Measurements from ENCODE around the gene KDM6A. TPM values are rescaled to one million over a fixed set of nuclear protein-coding genes. Genes with fewer than 3 reads are reported as not detected.

The KDM6A gene
- total RNA-seq, 1 experiment from 2014 or later: 21.0 TPM

GRCh38 chrX:45145492-45146215 is 272.7 kb downstream of the KDM6A start:
- RAD21 ChIA-PET (ENCODE audit: low non-redundant PET in 1 of 2, low total read pairs in 2 of 2, uncharacterized antibody in 2 of 2, unreplicated experiment in 2 of 2): no interaction called here
- BruUV-seq (replicated peaks): no TSS peak

More at GRCh38 chrX:45145492-45146215, 272.7 kb downstream of the KDM6A start:
- Histone ChIP-seq H2AFZ (ENCODE audit: low read depth, low read length, poor library complexity, severe bottlenecking) (no peak overlapping the region), H3K4me3 (replicated peaks in 1 of 2; ENCODE audit: low read depth in 1 of 2, low read length in 2 of 2) (no peak overlapping the region), H4K20me1 (ENCODE audit: insufficient read depth) (no peaks in the 10 kb centered on the region), H3K9me3 (ENCODE audit: control insufficient read depth in 1 of 2, insufficient read depth in 1 of 2, low read depth in 1 of 2, low read length in 2 of 2) (no peaks in the 10 kb centered on the region), H3K36me3 (ENCODE audit: control insufficient read depth in 1 of 2, insufficient read depth in 2 of 2, low read length in 2 of 2) (no peaks in the 10 kb centered on the region), H3K79me2 (ENCODE audit: insufficient read depth, low read length) (no peaks in the 10 kb centered on the region), H3K9ac (ENCODE audit: low read length) (no peak overlapping the region), H3K27me3 (ENCODE audit: insufficient read depth, low read length) (no peaks in the 10 kb centered on the region), H3K9me2 (ENCODE audit: insufficient read depth) (no peaks in the 10 kb centered on the region), H3K4me2 (ENCODE audit: low read length) (no peak overlapping the region), H3K27ac (ENCODE audit: low read depth, low read length) (no peak overlapping the region), H3K4me1 (ENCODE audit: control insufficient read depth in 1 of 2, insufficient read depth in 2 of 2, low read length in 2 of 2) (peaks cover 0 to 4% of the 10 kb centered on the region in 2 experiments; a peak in 1 of 4 replicates)
- no peak for DNase-seq (ENCODE audit: low read depth, low spot score)
- ChIA-PET POLR2A (no interaction called here), CTCF (no interaction called here)
- ATAC-seq: no peak
- TF ChIP-seq CBX3 (IDR thresholded peaks at IDR 0.05; ENCODE audit: low read depth) (no peak), EZH2phosphoT487 (IDR thresholded peaks at IDR 0.05; ENCODE audit: borderline replicate concordance) (no peak), RAD21 (IDR thresholded peaks at IDR 0.05; ENCODE audit: low read depth) (no peak), MAX (IDR thresholded peaks at IDR 0.05) (no peak), CEBPB (IDR thresholded peaks at IDR 0.05; ENCODE audit: low read depth) (no peak), SP1 (IDR thresholded peaks at IDR 0.05; ENCODE audit: low read depth) (no peak), SIN3A (IDR thresholded peaks at IDR 0.05; ENCODE audit: low read depth) (no peak), CTCF (IDR thresholded peaks at IDR 0.05 in 2 of 3, conservative IDR thresholded peaks at IDR 0.05 in 1 of 3; ENCODE audit: borderline replicate concordance in 1 of 3, insufficient read depth in 1 of 3, low read depth in 2 of 3, low read length in 2 of 3) (no peak), ZFX (IDR thresholded peaks at IDR 0.05) (no peak)
- TF ChIP-seq, protein P1, sequence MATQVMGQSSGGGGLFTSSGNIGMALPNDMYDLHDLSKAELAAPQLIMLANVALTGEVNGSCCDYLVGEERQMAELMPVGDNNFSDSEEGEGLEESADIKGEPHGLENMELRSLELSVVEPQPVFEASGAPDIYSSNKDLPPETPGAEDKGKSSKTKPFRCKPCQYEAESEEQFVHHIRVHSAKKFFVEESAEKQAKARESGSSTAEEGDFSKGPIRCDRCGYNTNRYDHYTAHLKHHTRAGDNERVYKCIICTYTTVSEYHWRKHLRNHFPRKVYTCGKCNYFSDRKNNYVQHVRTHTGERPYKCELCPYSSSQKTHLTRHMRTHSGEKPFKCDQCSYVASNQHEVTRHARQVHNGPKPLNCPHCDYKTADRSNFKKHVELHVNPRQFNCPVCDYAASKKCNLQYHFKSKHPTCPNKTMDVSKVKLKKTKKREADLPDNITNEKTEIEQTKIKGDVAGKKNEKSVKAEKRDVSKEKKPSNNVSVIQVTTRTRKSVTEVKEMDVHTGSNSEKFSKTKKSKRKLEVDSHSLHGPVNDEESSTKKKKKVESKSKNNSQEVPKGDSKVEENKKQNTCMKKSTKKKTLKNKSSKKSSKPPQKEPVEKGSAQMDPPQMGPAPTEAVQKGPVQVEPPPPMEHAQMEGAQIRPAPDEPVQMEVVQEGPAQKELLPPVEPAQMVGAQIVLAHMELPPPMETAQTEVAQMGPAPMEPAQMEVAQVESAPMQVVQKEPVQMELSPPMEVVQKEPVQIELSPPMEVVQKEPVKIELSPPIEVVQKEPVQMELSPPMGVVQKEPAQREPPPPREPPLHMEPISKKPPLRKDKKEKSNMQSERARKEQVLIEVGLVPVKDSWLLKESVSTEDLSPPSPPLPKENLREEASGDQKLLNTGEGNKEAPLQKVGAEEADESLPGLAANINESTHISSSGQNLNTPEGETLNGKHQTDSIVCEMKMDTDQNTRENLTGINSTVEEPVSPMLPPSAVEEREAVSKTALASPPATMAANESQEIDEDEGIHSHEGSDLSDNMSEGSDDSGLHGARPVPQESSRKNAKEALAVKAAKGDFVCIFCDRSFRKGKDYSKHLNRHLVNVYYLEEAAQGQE (IDR thresholded peaks at IDR 0.05; ENCODE audit: low read depth): no peak
- intact Hi-C loops (cut with micrococcal nuclease): no loop called here

Data from HCT116 (cell line).